DMS153 treated with DMSO at 0.1 percent for 48 hours (cell line): ENCODE measurements around the gene COQ8A.
A peak's percentile ranks its signal among the peaks of the same experiment; 100 is the strongest.
"Not testable (repeated sequence)": the region's sequence is repeated elsewhere in the genome, so short reads cannot be mapped to it uniquely, and the experiment has no call there.

Source experiments
- DNase-seq: peaks from one replicate; lab custom pipeline; 2025; ENCODE audit not compliant: unreplicated experiment; lab: John Stamatoyannopoulos, UW

COQ8A gene

GRCh38 chr1:226920446-226920894 is 19.6 kb upstream of the COQ8A start:
- DNase-seq = no peak

- no peak for DNase-seq
These were observed 18.6 kb upstream of the COQ8A start for GRCh38 chr1:226921504-226921903.

- not testable (repeated sequence) for DNase-seq
These were observed 10.6 kb upstream of the COQ8A start for GRCh38 chr1:226929260-226930111.

- no peak for DNase-seq
These were observed 5.4 kb upstream of the COQ8A start for GRCh38 chr1:226934483-226935237.

GRCh38 chr1:226937940-226938725 is 2.0 kb upstream of the COQ8A start:
- DNase-seq = no peak

GRCh38 chr1:226938903-226939437 is 1.1 kb upstream of the COQ8A start:
- DNase-seq = peak; percentile 31

- peak; percentile 95 for DNase-seq
These were observed 561 bp upstream of the COQ8A start for GRCh38 chr1:226939438-226940028.

- DNase-seq = no peak
These were observed 643 bp downstream of the COQ8A start for GRCh38 chr1:226940806-226941067.

- DNase-seq = no peak
These were observed 2.3 kb downstream of the COQ8A start for GRCh38 chr1:226942392-226942791.

GRCh38 chr1:226943156-226943555 is 3.1 kb downstream of the COQ8A start:
- no peak for DNase-seq

- DNase-seq = no peak
These were observed 3.8 kb downstream of the COQ8A start for GRCh38 chr1:226943927-226944326.

GRCh38 chr1:226945106-226945857 is 5.2 kb downstream of the COQ8A start:
- DNase-seq = peak; percentile 44

GRCh38 chr1:226945858-226946245 is 5.8 kb downstream of the COQ8A start:
- DNase-seq = no peak

GRCh38 chr1:226946285-226946684 is 6.2 kb downstream of the COQ8A start:
- DNase-seq = no peak

- no peak for DNase-seq
These were observed 6.7 kb downstream of the COQ8A start for GRCh38 chr1:226946841-226947240.

- DNase-seq = no peak
These were observed 8.0 kb downstream of the COQ8A start for GRCh38 chr1:226948051-226948450.

- no peak for DNase-seq
These were observed 8.4 kb downstream of the COQ8A start for GRCh38 chr1:226948480-226948879.

- DNase-seq = no peak
These were observed 8.9 kb downstream of the COQ8A start for GRCh38 chr1:226948996-226949395.

- no peak for DNase-seq
These were observed 9.3 kb downstream of the COQ8A start for GRCh38 chr1:226949401-226949800.

GRCh38 chr1:226950316-226950715 is 10.2 kb downstream of the COQ8A start:
- no peak for DNase-seq
